ENCODE measurements around the gene C6orf141. TPM values are rescaled to one million over a fixed set of nuclear protein-coding genes. Genes with fewer than 3 reads are reported as not detected.

C6orf141 gene
- total and polyA plus RNA-seq, 2 of the 13 experiments (the other 11 are each of a cell fraction or from before 2014, with no cell fraction given) = 0.07 TPM; not detected in 1

- TF ChIP-seq DDIT3 (CRISPR knock-in tag; IDR thresholded peaks at IDR 0.05) = no peak
- peak; percentile 73; the same call in 1 of the 2 replicates for TF ChIP-seq MIXL1 (CRISPR knock-in tag; IDR thresholded peaks at IDR 0.05)
- peak; percentile 84 for TF ChIP-seq STAG1 (CRISPR knock-in tag; IDR thresholded peaks at IDR 0.05)
- TF ChIP-seq ZNF24 (IDR thresholded peaks at IDR 0.05) = peak; percentile 60; the same call in 1 of the 2 replicates
- TF ChIP-seq GATAD2A (CRISPR knock-in tag; IDR thresholded peaks at IDR 0.05) = peak; percentile 30; the same call in 1 of the 2 replicates
- TF ChIP-seq ZSCAN12 (CRISPR knock-in tag; IDR thresholded peaks at IDR 0.05) = no peak
- no peak for TF ChIP-seq SAFB2 (CRISPR knock-in tag; IDR thresholded peaks at IDR 0.05; ENCODE audit: borderline replicate concordance, low read depth)
- peak in 1 of 2 experiments; percentile 47; a peak in 1 of 4 replicates for TF ChIP-seq KLF16 (CRISPR knock-in tag; IDR thresholded peaks at IDR 0.05)
- no peak for TF ChIP-seq AGO2 (optimal IDR thresholded peaks at IDR 0.05; ENCODE audit: low read depth, low read length)
- no peak for TF ChIP-seq ZBTB40 (IDR thresholded peaks at IDR 0.05)
- no peak for TF ChIP-seq ZBTB40 (CRISPR knock-in tag; IDR thresholded peaks at IDR 0.05)
- TF ChIP-seq SP1 (IDR thresholded peaks at IDR 0.05) = no peak
- no peak for TF ChIP-seq SP1 (CRISPR knock-in tag; IDR thresholded peaks at IDR 0.05)
- TF ChIP-seq SOX5 (CRISPR knock-in tag; IDR thresholded peaks at IDR 0.05; ENCODE audit: borderline replicate concordance) = peak; percentile 26; the same call in 1 of the 2 replicates
- TF ChIP-seq ZNF296 (CRISPR knock-in tag; conservative IDR thresholded peaks at IDR 0.05) = no peak
- 0 out of 2 replicates have a peak, but pooled peaks have one; percentile 31 for TF ChIP-seq ZGPAT (CRISPR knock-in tag; IDR thresholded peaks at IDR 0.05)
- TF ChIP-seq SRSF1 (optimal IDR thresholded peaks at IDR 0.05; ENCODE audit: low read depth, low read length) = no peak
- TF ChIP-seq ATAD3A (CRISPR knock-in tag; IDR thresholded peaks at IDR 0.05) = no peak
Observed at GRCh38 chr6:49531774-49532569, 18.5 kb upstream of the C6orf141 start (continued).

Measured in HepG2 (cell line).